GM19328 (cell line): ENCODE measurements around the gene RNF225.
A peak's percentile ranks its signal among the peaks of the same experiment; 100 is the strongest.
"Not testable (repeated sequence)": the region's sequence is repeated elsewhere in the genome, so short reads cannot be mapped to it uniquely, and the experiment has no call there.

Source experiments
- ATAC-seq: cut with Tn5 transposase; IDR thresholded peaks from one replicate; pipeline ENCODE4 v1.9.1; 2021; ENCODE audit warnings: mild to moderate bottlenecking, moderate library complexity; ENCODE audit not compliant: unreplicated experiment

The RNF225 gene

DNA sequence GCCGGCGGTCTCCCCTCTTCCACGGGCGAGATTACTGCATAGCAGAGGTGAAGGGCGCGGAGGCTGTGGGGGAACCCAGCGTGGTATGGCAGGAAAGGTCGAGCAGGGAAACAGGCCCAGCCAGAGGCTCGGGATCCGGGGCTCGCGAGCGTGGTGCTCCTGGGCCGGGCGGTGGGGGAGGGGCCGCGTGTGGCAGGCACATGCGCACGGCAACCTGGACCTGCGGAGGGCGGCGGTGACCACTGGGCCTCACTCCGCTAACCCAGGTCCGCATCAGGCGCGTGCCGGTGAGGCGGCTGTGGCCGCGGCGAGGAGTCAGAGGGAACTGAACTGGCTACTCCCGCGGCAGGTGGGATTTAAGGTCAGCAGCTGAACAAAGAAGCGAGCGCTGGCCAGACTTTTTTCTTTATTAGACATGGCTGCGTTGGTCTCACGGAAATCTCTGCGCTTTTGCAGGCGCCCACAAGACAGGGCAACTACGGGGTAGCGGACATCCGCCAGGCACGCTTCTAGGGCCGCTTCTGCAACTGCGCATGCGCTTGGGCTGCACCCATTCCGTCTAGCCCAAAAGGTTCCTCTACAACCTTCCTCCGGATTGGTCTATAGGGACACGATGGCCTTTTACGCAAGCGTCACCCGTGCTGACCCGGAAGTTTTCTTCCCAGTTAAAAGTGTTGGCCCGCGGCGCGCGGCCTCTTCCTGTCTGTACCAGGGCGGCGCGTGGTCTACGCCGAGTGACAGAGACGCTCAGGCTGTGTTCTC, 8.7 kb upstream of the RNF225 start, which contains the start of gene RPS5:
Gene RPS5 (plus strand): TSS at position 694 of the 762 bp plus-strand sequence. CDS start 869 bp downstream, outside the sequence.
- peak; percentile 84 for ATAC-seq

DNA sequence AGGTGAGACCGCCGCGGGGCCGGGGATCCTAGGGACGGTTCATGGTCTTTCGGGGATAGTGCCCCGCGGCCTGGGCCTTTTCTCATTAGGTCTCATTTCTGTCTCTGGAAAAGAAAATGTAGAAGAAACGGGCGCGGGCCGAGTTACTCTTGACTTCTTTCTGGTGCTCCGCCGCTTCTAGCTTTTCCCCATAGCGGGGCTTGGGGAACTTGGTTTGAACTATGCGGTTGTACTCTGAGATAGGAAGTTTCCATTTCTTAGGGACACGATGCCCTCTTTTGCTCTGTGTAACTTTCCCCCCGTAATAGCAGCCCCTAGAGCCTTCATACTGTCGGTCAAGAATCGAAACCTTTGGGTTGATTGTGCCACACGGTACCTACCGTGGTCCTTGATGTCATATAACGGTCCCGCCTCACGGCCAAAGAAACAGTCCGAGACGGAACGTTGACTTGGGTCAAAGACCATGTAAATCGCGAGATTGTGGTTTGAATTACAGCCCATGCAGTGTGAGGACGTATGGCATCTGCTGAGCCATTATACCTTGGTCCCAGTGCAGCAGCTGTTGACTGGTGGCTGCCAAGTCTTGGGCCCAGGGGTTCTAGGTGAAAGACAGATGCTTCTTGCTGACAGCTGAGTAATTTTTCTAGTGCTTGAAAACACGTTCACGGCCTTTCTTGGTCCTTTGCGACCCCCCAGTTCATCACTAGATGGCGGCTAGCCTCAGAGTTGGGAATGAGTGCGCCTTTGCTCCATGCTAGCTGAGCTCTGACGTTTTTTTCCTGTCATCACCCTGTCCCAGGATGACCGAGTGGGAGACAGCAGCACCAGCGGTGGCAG, 7.9 kb upstream of the RNF225 start:
- ATAC-seq: no peak

DNA sequence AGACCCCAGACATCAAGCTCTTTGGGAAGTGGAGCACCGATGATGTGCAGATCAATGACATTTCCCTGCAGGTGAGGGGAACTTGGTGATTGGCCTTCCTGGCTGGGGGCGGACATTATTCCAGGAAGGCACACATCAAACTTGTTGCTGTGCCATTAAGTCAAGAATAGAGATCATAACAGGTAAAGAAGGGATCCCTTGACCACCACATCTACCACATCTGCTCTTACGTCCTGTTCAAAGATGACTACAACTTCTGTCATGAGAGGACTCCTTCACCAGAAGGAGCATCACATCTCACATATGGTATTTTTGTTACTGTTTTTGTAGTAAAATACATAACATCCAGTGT, 7.3 kb upstream of the RNF225 start:
- ATAC-seq: no peak

DNA sequence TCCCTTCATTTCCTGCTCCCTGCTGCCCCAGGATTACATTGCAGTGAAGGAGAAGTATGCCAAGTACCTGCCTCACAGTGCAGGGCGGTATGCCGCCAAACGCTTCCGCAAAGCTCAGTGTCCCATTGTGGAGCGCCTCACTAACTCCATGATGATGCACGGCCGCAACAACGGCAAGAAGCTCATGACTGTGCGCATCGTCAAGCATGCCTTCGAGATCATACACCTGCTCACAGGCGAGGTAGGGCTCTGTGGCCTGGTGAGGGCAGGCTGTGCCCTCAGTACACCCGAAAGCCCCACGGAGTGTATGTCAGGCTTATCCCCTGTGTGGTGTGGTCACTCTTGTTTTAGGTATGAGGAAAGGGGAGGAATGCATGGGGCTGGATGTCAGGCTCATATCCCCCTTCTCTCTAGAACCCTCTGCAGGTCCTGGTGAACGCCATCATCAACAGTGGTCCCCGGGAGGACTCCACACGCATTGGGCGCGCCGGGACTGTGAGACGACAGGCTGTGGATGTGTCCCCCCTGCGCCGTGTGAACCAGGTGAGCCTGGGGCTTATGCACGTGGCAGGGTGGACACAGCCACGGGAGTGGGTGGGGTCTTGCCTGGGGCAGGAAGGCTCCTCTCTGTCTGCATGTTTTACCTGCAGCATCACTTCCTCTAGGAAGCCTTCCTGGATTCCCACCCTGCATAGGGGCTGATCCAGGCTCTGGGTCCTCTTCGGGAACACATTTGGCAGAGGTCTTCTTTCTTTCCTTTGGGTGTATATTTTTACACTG, 2.3 kb upstream of the RNF225 start:
- no peak for ATAC-seq

DNA sequence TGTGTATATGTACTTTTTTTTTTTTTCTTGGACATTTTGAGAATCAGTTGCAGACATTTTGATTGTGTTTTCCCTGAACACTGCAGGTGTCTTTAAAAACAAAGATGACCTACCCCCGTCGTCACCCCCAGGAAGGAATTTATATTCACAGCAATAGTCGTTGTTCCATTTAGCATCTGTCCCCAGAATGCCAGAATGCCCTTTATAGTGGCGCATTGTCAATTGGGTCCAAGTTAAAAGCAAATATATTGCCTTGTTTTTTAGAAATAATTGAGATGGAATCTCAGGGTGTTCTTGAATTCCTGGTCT, 1.8 kb upstream of the RNF225 start:
- no peak for ATAC-seq

DNA sequence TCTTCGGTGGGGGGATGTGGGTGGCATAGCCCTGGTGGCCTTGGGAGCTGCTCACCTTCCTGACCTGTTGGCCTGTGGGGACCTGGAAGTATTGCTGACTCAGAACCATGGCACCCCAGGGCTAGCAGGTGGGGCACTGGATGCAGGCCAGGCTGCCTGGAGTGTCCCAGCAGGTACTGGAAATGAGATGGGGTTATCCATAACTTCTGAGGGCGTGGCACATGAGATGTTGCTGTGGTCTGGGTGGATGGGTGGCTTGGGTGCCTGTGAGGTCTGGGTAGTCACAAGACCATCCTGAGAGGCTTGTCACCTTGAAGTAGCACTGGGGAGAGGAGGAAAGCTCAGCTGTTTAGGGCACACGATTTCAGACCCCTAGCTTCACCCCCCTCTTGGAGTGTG, 636 bp upstream of the RNF225 start:
- no peak for ATAC-seq

DNA sequence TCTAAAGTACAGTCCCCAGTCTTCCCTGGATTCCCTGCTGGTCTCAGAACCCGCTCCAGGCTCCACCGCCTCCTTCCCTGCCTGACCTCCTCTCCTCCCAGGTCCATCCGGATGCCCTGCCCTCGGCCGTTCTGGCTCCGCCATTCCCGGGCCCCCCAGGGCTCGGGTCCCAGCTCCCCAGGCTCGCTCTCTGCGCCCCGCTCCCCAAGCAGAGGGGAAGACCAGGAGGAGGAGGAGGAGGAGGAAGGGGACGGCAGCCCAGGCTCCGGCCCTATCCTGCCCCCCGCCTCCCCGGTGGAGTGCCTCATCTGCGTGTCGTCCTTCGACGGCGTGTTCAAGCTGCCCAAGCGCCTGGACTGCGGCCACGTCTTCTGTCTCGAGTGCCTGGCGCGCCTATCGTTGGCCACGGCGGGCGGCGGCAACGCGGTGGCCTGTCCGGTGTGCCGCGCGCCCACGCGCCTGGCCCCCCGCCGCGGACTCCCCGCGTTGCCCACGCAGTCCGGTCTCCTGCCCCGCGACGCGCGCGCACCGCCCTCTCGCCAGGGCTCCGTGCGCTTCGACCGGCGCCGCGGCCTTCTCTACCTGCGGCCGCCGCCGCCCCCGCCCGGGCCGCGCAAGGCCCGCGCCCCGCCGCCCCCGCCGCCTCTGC, 647 bp downstream of the RNF225 start:
- no peak for ATAC-seq

DNA sequence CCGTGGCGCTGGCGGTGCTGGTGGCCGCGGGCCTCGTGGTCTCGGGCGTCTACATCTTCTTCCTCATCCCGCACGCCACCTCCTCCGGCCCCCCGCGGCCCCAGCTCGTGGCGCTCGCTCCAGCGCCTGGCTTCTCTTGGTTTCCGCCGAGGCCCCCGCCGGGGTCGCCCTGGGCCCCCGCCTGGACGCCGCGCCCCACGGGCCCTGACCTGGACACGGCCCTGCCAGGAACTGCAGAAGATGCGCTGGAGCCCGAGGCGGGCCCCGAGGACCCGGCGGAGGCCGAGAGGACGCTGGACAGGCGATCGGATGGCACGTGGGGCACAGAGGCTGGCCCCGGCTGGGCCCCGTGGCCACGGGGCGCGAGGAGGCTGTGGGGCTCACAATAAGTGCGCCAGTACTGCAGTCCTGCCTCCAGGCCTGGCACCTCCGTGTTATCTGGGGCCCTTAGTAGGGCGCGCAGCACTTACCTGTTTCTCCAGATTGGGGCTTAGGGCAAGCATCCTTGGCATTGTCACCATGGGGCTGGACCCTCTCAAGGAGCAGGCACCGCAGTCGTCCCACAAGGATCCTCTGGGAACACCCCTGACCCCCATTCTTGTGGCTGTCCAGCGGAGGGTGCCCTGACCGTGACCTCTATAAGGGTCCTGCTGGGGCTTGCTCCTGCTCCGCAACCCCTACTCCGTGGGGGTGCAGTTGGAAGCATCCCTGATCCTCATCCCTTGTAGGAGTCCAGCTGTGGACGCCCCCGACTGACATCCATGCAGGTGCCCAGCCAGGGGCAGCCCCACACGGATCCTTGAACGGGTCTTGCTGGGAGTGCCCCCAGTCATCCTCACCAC, 1.5 kb downstream of the RNF225 start:
- no peak for ATAC-seq

DNA sequence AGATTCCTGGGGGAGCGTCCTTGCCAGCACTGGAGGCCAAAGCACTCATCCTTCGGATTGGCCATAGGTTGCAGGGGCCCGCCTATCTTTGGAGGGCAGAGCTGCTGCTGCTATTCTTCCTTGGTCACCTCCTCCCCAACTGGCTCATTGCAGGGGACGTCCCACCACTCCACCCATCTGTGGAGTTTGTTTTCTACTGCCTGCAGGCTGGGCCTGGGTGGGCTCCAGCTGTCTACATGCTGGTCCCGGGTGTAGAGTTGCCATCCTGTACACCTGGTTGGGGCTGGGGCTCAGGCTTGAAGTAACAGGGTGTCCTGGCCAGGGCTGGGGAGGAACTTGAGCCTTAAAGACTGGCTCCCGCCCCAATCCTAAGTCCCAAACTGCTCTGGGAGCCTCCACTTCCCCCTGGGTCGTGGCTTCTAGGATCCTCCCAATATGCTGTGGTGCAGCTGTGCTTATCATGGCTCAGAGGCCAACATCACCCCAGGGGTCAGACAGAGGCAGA, 2.1 kb downstream of the RNF225 start:
- no peak for ATAC-seq

DNA sequence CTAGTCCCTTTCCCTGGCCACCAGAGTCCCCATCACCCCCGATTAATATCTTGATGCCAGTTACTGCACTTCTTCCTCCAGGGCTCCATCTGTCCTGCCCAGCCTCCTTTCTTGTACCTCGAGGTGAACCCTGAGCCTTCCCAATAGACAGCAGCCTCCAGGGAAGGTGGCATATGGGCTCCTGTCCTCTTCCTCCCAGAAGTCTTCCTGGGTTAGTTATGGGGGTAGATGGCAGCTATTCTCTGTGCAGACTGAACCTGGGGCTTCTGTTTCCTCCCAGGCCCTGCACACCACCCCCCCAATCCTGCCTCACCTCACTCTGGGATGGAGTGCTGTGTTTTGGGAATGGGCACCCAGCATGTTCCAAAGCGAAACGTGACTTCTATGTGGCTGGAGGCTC, 2.6 kb downstream of the RNF225 start:
- no peak for ATAC-seq

DNA sequence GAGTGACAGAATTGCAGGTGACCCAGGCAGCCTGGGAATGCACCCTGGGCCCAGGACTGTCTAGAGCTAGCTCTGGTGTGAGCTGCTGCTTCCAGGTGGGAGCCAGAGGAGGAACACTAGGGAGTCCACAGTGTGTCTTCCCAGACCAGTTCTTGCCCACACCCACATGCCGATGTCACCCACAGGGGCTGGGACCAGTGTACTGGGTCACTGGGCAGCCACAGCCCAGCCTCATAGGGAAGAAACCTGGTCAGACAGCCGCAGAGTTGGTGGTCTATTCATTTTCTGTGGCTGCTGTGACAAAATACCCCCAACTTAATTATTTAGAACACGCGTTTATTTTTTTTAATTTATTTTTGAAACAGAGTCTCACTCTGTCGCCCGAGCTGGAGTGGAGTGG, 3.1 kb downstream of the RNF225 start:
- no peak for ATAC-seq

DNA sequence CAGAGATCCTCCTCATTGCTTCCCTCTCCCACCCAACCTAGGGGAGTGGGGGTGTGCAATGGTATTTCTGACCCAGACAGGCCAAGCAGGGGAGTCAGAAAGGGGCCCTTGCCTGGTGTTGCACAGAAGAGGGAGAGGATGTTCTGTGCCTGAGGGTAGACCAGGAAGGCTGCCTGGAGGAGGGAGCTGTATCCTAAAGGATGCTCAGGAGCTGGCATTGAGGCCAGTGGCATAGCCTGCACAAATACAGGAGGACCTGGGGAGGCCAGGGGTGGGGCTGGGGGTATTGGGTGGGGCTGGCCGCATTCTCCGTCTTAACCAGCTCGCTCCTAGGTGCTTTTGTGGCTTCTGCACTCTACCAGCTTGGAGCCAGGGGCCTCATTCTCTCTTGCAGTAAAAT, 4.4 kb downstream of the RNF225 start:
- no peak for ATAC-seq

DNA sequence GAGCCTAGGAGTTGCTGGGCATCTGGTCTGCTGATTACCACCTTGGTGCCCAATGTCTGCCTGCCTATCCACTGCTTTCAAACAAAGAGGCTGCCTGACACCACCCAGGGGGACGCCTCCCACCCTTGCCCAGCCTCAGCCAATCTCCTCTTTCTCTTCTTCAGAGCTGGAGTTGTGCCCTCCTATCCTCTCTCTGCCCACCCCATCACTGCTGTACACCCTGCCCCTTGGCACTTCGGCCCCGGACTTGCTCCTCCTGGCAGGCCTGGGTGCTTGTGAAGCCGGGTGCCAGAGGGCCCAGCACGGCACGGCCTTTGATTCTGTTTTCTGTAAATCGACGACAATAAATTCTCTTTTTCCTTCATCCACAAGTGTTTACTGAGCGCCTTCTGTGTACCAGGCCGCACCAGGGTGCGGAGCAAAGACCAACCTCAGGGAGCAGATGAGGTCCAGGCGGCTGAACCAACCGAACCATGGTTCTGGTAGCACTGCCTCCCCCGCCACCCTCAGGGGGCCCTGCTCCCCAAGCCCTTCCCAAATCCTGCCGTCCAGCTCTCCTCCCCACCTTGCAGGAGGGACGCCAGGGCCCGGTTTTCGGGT, 5.0 kb downstream of the RNF225 start:
- ATAC-seq: no peak

DNA sequence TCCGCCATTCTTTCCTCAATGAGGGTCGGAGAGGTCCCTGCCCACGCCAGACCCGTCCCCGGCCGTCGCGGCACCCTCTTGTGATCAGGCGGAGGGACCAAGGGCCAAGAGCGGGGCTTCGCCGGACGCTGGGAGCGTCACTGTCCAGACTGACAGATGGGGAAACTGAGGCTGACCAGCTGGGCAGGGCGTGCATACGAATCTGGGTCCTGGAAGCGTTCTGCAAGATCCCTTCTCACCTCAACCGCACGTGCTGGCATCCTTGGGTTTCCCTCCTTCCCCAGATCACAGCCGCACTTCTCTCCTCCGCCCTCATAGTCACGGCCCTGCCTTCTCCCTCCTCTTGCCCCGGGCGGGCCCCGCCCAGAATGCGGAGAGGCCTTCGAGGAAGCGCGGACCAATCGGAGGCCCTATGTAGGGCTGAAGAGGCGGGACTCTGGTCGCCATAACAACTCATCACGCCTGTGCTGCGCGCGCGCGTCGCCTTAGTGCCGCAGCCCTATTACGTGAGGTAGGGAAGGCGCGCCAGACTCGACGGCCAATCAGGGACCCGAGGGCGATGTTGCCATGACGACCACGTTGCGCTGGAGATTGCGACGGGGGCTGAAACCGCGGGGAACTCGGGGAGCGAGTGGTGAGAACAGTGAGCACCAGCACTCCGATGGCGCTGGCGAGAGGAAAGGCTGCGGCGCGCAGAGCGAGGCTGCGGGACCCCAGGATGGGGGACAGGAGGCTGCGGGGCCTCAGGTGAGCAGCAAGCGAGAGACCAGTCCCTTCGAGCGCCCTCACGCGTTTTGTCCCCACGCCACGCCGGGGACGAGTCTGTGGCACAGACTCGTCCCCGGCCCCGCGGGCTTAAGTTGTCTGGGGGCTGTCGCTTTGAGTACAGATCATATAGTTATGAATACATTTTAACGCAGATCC, 5.7 kb downstream of the RNF225 start:
- peak; percentile 92 for ATAC-seq

DNA sequence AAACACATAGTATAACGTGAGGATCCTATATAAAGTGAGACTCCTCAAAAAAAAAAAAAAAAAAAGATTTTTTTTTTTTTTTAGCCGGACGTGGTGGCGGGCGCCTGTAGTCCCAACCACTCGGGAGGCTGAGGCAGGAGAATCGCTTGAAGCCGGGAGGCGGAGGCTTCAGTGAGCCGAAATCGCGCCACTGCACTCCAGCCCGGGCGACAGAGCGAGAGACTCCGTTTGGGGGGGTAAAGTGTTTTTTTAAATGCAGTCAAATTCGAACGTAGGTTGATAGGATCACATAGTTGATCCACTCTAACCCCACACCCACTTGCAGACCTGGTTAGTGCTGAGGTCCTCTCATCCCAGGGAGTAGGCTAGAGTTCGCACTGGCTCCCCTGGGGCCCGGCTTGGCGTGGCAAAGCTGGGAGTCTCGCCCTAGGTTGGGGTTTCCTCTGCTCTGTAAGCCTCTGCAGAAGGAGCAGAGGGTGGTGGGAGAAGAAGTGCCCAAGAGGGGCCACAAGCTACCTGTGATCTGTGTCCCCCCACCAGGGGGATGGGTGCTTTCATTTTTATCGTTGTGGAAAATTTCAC, 6.5 kb downstream of the RNF225 start:
- no peak for ATAC-seq

DNA sequence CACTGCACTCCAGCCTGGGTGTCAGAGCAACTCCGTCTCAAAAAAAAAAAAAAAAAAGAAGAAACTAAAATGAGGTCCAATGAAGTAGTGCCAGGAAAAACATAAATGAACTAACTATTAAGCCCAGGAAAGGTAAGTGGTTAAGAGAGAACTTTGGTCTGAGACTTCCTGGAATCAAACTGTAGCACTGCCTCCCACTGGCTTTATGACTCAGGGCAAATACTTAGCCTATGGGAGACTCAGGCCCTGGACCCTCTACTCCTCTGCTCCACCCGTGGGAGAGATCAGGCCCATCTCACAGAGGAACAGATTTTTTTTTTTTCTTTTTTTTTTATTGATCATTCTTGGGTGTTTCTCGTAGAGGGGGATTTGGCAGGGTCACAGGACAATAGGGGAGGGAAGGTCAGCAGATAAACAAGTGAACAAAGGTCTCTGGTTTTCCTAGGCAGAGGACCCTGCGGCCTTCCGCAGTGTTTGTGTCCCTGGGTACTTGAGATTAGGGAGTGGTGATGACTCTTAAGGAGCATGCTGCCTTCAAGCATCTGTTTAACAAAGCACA, 8.5 kb downstream of the RNF225 start:
- not testable (repeated sequence) for ATAC-seq

DNA sequence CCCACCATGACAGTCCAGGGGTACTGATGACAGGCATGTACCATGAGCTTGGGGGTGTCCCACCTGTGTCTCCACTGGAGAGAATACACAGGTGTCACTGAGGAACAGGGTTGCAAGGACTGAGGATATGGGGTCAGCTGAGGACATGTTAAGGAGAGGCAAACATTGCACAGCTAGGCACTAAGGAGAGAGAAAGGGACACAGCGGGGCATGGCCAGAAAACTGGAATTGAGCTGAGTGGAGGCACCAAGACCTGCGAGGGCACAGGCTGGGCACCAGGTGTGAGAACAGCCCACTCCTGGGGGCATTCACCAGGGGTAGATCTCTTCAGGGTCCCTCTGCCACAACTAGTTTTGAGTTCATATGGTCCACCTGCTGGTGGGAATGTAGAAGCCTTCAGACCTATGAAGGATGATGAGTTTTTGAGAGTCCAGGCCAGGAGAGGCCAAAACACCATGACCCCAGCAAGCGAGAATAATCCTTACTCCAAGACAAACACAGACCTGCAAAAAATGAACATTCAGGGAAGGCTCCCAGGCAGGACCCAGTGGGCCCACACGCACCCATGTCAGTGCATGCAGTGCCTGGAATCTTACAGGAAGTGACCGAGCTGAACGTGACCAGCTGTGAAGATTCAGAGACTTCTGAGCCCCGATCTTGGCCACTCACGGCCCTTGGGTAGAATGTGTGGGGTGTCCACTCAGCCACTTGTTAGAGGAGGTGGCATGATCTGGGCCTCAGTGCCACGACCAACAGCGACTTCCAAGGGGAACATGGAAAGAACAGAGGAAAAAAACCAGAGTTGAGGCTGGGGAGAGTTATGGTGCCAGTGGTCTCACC, 11.6 kb downstream of the RNF225 start:
- no peak for ATAC-seq
